H1 (cell line): Measurements from ENCODE around the gene CAVIN1. TPM values are rescaled to one million over a fixed set of nuclear protein-coding genes. Genes with fewer than 3 reads are reported as not detected.

Experiments
- CTCF ChIA-PET: fragments of 300-600 bp; sonication (Branson Sonifier 250); formaldehyde crosslinking; loops from one replicate; lab custom pipeline; 2021; ENCODE audit not compliant: partially characterized antibody; lab: Charles Lee
- POLR2A ChIA-PET: fragments of 300-600 bp; sonication (Branson Sonifier 250); formaldehyde crosslinking; loops from one replicate; lab custom pipeline; 2021; ENCODE audit warnings: inconsistent platforms; ENCODE audit not compliant: partially characterized antibody; lab: Charles Lee
- DNase-seq, 2 experiments: peaks; one replicate each; pipeline versions ENCODE4 v3.0.0 to v3.0.0-alpha.2; 2010 to 2022; ENCODE audit warnings: low spot score in 2 of 2, low read depth in 1 of 2, mixed read lengths in 1 of 2
- FAIRE-seq: peaks from 2 replicates; lab custom pipeline; 2011; peaks lifted over from hg19 to GRCh38; lab: Jason Lieb, UNC
- H2AFZ ChIP-seq: 2 replicates; pipeline ENCODE4 v1.8.1; 2012; ENCODE audit warnings: low read length, inconsistent platforms
- H2AK5ac ChIP-seq: 2 replicates; pipeline ENCODE4 v1.6.1; 2013; ENCODE audit warnings: low read depth, low read length
- H2BK120ac ChIP-seq: replicated peaks from 2 replicates; pipeline ENCODE3; 2013; ENCODE audit warnings: low read depth, low read length, inconsistent platforms
- H2BK12ac ChIP-seq: 2 replicates; pipeline ENCODE4 v1.6.1; 2013; ENCODE audit warnings: low read depth, low read length
- H2BK15ac ChIP-seq: 2 replicates; pipeline ENCODE4 v1.6.1; 2013; ENCODE audit warnings: low read length
- H2BK20ac ChIP-seq: 2 replicates; pipeline ENCODE4 v1.6.1; 2013; ENCODE audit warnings: low read length
- H2BK5ac ChIP-seq: 2 replicates; pipeline ENCODE4 v1.6.1; 2013; ENCODE audit warnings: low read depth, low read length
- H3K14ac ChIP-seq: 2 replicates; pipeline ENCODE4 v1.6.1; 2013; ENCODE audit warnings: inconsistent platforms; ENCODE audit not compliant: insufficient read length
- H3K18ac ChIP-seq: 2 replicates; pipeline ENCODE4 v1.6.1; 2013; ENCODE audit warnings: low read length; ENCODE audit errors: extremely low read depth
- H3K23ac ChIP-seq: 2 replicates; pipeline ENCODE4 v1.6.1; 2013; ENCODE audit warnings: inconsistent platforms; ENCODE audit not compliant: insufficient read length
- H3K23me2 ChIP-seq: 2 replicates; pipeline ENCODE4 v1.6.1; 2013; ENCODE audit warnings: low read depth, low read length
- H3K27ac ChIP-seq: 2 replicates; pipeline ENCODE4 v1.6.1; 2011; ENCODE audit warnings: low read depth, low read length, inconsistent platforms
- H3K27me3 ChIP-seq, 4 experiments: replicated peaks in 1 of 4; 1 replicate in 1 of 4; 2 replicates in 3 of 4; pipeline versions ENCODE4 v1.6.1 to v1.8.1; 2011 to 2013; ENCODE audit warnings: low read length in 3 of 4, mild to moderate bottlenecking in 3 of 4, inconsistent platforms in 2 of 4, mixed read lengths in 2 of 4, moderate library complexity in 1 of 4; ENCODE audit not compliant: control insufficient read depth in 3 of 4, insufficient read depth in 3 of 4; ENCODE audit errors: extremely low read depth in 1 of 4
- H3K36me3 ChIP-seq, 4 experiments: 2 replicates each; pipeline versions ENCODE4 v1.6.1 to v1.8.1; 2011 to 2013; ENCODE audit warnings: mild to moderate bottlenecking in 4 of 4, low read length in 3 of 4, moderate library complexity in 2 of 4, control low read depth in 1 of 4, inconsistent platforms in 1 of 4; ENCODE audit not compliant: insufficient read depth in 4 of 4, control insufficient read depth in 2 of 4
- H3K4ac ChIP-seq: replicated peaks from 2 replicates; pipeline ENCODE3; 2013; ENCODE audit warnings: low read length, low read depth, mixed read lengths, inconsistent platforms; ENCODE audit not compliant: insufficient read length
- H3K4me1 ChIP-seq, 4 experiments: replicated peaks in 1 of 4; 1 replicate in 1 of 4; 2 replicates in 3 of 4; pipeline versions ENCODE4 v1.6.1 to v1.8.1; 2011 to 2013; ENCODE audit warnings: low read length in 3 of 4, inconsistent platforms in 2 of 4, mixed read lengths in 1 of 4; ENCODE audit not compliant: insufficient read depth in 4 of 4, control insufficient read depth in 3 of 4
- H3K4me2 ChIP-seq, 2 experiments: 2 replicates each; pipeline versions ENCODE4 v1.6.1 to v1.8.1; 2011 to 2013; ENCODE audit warnings: low read depth in 2 of 2, low read length in 2 of 2, control low read depth in 1 of 2, inconsistent platforms in 1 of 2, mild to moderate bottlenecking in 1 of 2; ENCODE audit not compliant: insufficient read depth in 1 of 2
- H3K4me3 ChIP-seq, 4 experiments: fragments of 200-600, 300-600 bp in 1 of 4; sonication (generic), shearing (Covaris generic), sonication (Bioruptor Twin) in 1 of 4; 2 replicates each; pipeline versions ENCODE4 v1.5.1 to v1.8.1; 2011 to 2016; ENCODE audit warnings: low read length in 4 of 4, low read depth in 3 of 4, control low read depth in 2 of 4, inconsistent platforms in 2 of 4, mild to moderate bottlenecking in 2 of 4, mixed read lengths in 1 of 4, moderate library complexity in 1 of 4; ENCODE audit not compliant: insufficient read depth in 2 of 4; ENCODE audit errors: extremely low read depth in 1 of 4
- H3K56ac ChIP-seq: replicated peaks from 2 replicates; pipeline ENCODE3; 2013; ENCODE audit warnings: low read depth, mild to moderate bottlenecking, mixed read lengths, low read length, inconsistent platforms; ENCODE audit not compliant: insufficient read length
- H3K79me1 ChIP-seq: 2 replicates; pipeline ENCODE4 v1.6.1; 2013; ENCODE audit warnings: low read depth, low read length, control low read depth
- H3K79me2 ChIP-seq, 2 experiments: 2 replicates each; pipeline versions ENCODE4 v1.6.1 to v1.8.1; 2012 to 2013; ENCODE audit warnings: low read length in 2 of 2, mild to moderate bottlenecking in 2 of 2, inconsistent platforms in 1 of 2; ENCODE audit not compliant: insufficient read depth in 2 of 2, control insufficient read depth in 1 of 2
- H3K9ac ChIP-seq, 4 experiments: replicated peaks in 1 of 4; 1 replicate in 1 of 4; 2 replicates in 3 of 4; pipeline versions ENCODE4 v1.6.1 to v1.8.1; 2011 to 2013; ENCODE audit warnings: low read depth in 3 of 4, low read length in 3 of 4, control low read depth in 2 of 4, mild to moderate bottlenecking in 2 of 4, moderate library complexity in 2 of 4, inconsistent platforms in 1 of 4; ENCODE audit errors: extremely low read depth in 1 of 4
- H3K9me3 ChIP-seq, 2 experiments: 2 replicates each; pipeline versions ENCODE4 v1.6.1 to v1.8.1; 2012 to 2013; ENCODE audit warnings: mild to moderate bottlenecking in 2 of 2, moderate library complexity in 2 of 2, control low read depth in 1 of 2, inconsistent platforms in 1 of 2, low read depth in 1 of 2, low read length in 1 of 2, mixed read lengths in 1 of 2; ENCODE audit not compliant: insufficient read depth in 2 of 2
- H4K20me1 ChIP-seq, 2 experiments: replicated peaks in 1 of 2; 2 replicates each; pipeline versions ENCODE3 to v1.8.1; 2011 to 2013; ENCODE audit warnings: inconsistent platforms in 2 of 2, low read length in 2 of 2, mild to moderate bottlenecking in 1 of 2; ENCODE audit not compliant: insufficient read depth in 2 of 2, control insufficient read depth in 1 of 2
- H4K5ac ChIP-seq: 2 replicates; pipeline ENCODE4 v1.6.1; 2013; ENCODE audit warnings: low read length, low read depth, mixed read lengths, inconsistent platforms; ENCODE audit not compliant: insufficient read length
- H4K8ac ChIP-seq: 2 replicates; pipeline ENCODE4 v1.8.0; 2013; ENCODE audit warnings: mild to moderate bottlenecking, moderate library complexity, low read length, inconsistent platforms; ENCODE audit not compliant: insufficient read depth; ENCODE audit errors: extremely low read depth
- H4K91ac ChIP-seq: replicated peaks from 2 replicates; pipeline ENCODE3; 2013; ENCODE audit warnings: low read length, mixed read lengths, inconsistent platforms; ENCODE audit not compliant: insufficient read length
- EGR1 ChIP-seq: IDR thresholded peaks from 2 replicates; pipeline ENCODE4 v1.6.1; 2011; ENCODE audit warnings: low read depth, low read length, borderline replicate concordance
- KDM1A ChIP-seq: fragments of 200-600, 300-600 bp; sonication (generic); IDR thresholded peaks from 2 replicates; pipeline ENCODE4 v1.7.1; 2016; ENCODE audit warnings: mild to moderate bottlenecking, low read length, borderline replicate concordance
- WGBS, 2 experiments: shearing (Covaris generic) in 1 of 2; methylation state at CpG; one replicate each; pipeline versions ENCODE4 v1.1.6 to v1.1.7; 2013 to 2015; ENCODE audit warnings: low lambda C conversion rate in 2 of 2, mixed read lengths in 2 of 2, inconsistent platforms in 1 of 2, low coverage in 1 of 2, missing lambda C conversion rate in 1 of 2; ENCODE audit not compliant: insufficient replicate concordance in 2 of 2, insufficient coverage in 1 of 2, insufficient read length in 1 of 2; ENCODE audit errors: extremely low coverage in 1 of 2, missing lambda C conversion rate in 1 of 2; 5-methylcytosine and 5-hydroxymethylcytosine counted together
- polyA plus RNA-seq, 7 experiments: library from polyadenylated mRNA; depleted of rRNA in 3 of 7; stranded (reverse) in 5 of 7; unstranded in 2 of 7; fragments of >200 nt in 5 of 7; fragments of 200-250 nt in 2 of 7; gene quantifications; 1 replicate in 5 of 7; 2 replicates in 1 of 7; 4 replicates in 1 of 7; pipeline versions ENCODE4 v1.2.1 to v1.2.3, GENCODE V29; 2011 to 2013; ENCODE audit warnings: missing spikeins in 2 of 7, mixed read lengths in 2 of 7
- total RNA-seq: library from RNA; stranded (reverse); fragmentation: NEBNext Ultra II Directional; extraction: Animal tissue kit (Norgen Biotek cat#: 25700); gene quantifications from 2 replicates; pipeline ENCODE4 v1.2.1, GENCODE V29; 2021

Gene CAVIN1
- total and polyA plus RNA-seq, 2 of the 8 experiments (the other 6 are each of a cell fraction or from before 2014, with no cell fraction given) = 16.2 to 41.6 TPM

DNA sequence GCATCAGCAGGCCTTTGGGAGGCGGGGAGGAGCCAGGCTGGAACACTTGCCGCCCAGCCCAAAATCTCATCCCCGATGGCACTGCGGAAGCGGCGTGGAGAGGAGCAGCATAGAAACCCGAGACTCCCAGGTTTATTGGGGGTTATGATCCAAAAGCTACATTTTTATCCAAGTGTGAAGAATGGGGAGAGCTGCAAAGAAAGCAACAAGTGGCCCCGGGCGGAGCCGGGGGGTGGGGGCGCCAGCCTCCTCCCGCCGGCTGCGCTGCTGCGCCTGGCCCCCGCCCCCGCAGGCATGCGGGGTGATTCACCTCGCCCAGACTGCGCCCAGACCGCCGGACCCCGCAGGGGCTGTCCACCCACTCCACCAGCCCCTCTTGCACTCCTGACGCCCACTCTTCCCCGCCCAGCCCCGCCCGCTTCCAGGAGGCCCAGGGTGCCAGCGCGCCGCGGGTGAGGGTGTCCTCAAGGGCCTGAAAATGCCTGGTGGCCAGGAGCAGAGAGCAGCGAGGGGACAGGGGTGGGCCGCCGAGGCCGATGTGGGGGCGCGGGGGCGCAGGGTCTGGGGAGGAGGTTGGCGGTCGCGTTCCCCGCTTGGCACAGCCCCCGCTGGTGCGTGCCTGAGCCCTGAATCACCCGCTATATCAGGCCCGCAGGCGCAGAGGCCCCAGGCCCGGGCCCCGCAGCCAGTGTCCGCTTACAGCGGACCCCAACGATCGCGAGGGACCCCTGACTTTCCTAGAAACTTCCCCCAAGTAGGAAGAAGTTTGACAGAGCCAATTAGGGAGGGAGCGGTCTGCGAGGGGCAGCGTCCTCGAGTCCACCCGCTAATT lies 1.3 kb downstream of the CAVIN1 start:
- no peaks in the 10 kb centered on the region for H3K36me3 ChIP-seq
- H3K23me2 ChIP-seq = peaks cover 14% of the 10 kb centered on the region
- peak overlapping the region in 1 of 4 experiments; percentile 67; a peak in 1 of 7 replicates for H3K9ac ChIP-seq
- TF ChIP-seq EGR1 = peak; percentile 83; the same call in 1 of the 2 replicates
- TF ChIP-seq KDM1A = no peak
- TF ChIP-seq, all 59 proteins: peak for 1
- no peak overlapping the region for H3K14ac ChIP-seq
- H2BK15ac ChIP-seq = 0 out of 2 replicates have a peak overlapping the region, but pooled peaks have one; percentile 23
- no peak overlapping the region for H4K91ac ChIP-seq
- peaks cover 0 to 17% (median 8%) of the 10 kb centered on the region in 4 experiments; a peak in 5 of 7 replicates for H3K4me1 ChIP-seq
- no peaks in the 10 kb centered on the region for H3K9me3 ChIP-seq
- CTCF ChIA-PET = interaction anchor here (1.0 to 6.1 kb wide), 7 partner anchors 14 to 106 kb away, joined by 3 to 36 read pairs (median 7); no protein-coding TSS in a partner anchor
- no peak overlapping the region for H3K23ac ChIP-seq
- H3K4ac ChIP-seq = no peak overlapping the region
- no peak overlapping the region for H2BK120ac ChIP-seq
- H3K4me3 ChIP-seq = peak overlapping the region; percentile 73 to 99 (median 86)
- H3K79me2 ChIP-seq = peaks cover 0 to 19% of the 10 kb centered on the region in 2 experiments; a peak in 2 of 4 replicates
- H2AFZ ChIP-seq = no peak overlapping the region
- H2AK5ac ChIP-seq = no peak overlapping the region
- H3K4me2 ChIP-seq = peak overlapping the region; percentile 99
- peaks cover 6 to 8% of the 10 kb centered on the region in 2 experiments for H4K20me1 ChIP-seq
- FAIRE-seq = no peak
- H2BK12ac ChIP-seq = no peak overlapping the region
- H3K27ac ChIP-seq = no peak overlapping the region
- no peak overlapping the region for H4K5ac ChIP-seq
- WGBS, 2 experiments = 4% methylated on average over 45 of the region's 59 CpGs; no CpG with 5 or more reads in 1 of the 2 experiments
- no peak overlapping the region; the same call in 1 of the 2 replicates for H4K8ac ChIP-seq
- no peak overlapping the region for H2BK5ac ChIP-seq
- POLR2A ChIA-PET = interaction anchor here (1.5 to 2.6 kb wide), 7 partner anchors 10 to 93 kb away, joined by 5 to 19 read pairs (median 12); no protein-coding TSS in a partner anchor
- DNase-seq = no peak
- peak overlapping the region; percentile 30 for H3K56ac ChIP-seq
- no peak overlapping the region for H2BK20ac ChIP-seq
- H3K79me1 ChIP-seq = peaks cover 9% of the 10 kb centered on the region
- H3K27me3 ChIP-seq = peaks cover 0 to 13% (median 10%) of the 10 kb centered on the region in 4 experiments; a peak in 6 of 7 replicates
- H3K18ac ChIP-seq = peak overlapping the region; percentile 48; the same call in 1 of the 2 replicates
